ENCODE results near the gene H1-8.

Gene H1-8

DNA sequence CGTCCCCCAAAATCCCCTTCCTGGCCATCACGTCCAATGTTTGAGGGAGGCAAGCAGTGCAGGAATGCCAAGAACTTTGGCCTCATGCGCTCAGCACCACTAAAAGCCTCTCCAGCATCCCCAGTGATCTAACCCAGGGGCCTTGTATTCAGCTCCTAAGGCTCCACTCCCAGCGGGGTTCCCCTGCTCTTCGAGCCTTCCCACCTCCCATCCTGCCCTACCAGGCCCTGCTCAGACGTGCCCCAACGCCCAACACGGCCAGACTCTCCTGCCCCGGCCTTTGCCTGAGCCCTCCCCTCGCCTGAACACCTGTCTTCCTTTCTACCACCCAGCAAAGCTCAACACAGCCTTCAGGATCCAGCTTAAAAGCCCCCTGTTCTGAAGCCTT, 33.0 kb downstream of the H1-8 start:
- DNase-seq: no peak

DNA sequence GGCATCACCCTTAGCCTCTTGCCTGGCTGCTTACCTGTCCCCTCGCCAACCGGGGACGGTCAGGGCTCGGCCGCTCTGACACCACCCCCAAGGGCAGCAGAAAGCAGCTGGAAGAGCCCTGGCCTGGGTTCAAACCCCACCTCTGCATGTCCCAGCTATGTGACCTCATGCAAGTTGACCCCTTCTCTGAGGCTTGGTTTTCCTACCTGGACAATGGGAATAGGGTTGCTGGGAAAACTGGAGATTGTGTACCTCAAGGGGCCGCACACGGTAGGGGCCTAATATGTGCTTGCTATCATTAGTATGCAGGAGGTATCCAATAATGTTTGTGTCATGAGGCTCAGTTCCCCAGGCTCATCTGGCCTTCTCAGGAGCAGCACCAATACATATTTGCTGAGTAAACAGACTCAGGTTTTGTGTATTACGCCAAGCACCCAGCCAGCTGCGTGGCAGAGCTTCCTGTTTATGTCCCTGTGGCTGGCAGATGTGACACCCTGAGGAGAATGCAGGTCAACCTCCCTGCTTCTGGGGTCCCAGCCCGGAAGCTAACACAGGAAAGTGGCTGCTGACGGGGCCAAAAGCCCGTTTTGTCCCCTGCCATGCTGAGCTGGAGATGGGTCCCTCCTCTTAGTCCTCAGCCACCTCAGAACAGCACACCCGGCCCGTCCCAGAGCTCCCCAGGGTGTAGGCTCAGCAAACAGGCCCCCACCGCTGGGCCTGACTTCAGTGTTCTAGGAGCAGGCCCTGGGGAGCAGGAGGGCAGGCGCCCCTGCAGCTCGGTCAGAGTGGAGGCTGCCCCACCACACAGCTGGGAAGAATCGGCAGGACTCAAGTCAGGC, 33.8 kb downstream of the H1-8 start:
- no peak for DNase-seq

DNA sequence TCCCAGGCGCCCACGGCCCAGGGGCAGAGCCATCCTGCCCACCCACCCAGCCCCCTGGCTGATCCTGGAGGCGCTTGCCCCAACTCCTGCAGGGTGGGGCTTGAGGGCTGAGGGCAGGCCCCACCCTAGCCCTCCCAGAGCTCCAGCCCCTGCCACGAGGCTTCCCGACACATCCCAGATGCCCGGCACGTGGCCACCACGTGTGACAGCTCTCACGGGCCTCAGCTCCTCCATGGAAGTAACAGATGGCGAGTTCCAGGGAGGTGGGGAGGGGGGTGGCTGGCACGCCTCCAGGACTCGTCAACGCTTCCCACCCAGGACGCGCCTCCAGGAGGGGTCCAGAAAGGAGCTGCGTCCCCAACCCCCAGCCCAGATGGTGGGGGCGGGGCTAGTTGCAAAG, 34.4 kb downstream of the H1-8 start:
- peak; percentile 31 for DNase-seq

DNA sequence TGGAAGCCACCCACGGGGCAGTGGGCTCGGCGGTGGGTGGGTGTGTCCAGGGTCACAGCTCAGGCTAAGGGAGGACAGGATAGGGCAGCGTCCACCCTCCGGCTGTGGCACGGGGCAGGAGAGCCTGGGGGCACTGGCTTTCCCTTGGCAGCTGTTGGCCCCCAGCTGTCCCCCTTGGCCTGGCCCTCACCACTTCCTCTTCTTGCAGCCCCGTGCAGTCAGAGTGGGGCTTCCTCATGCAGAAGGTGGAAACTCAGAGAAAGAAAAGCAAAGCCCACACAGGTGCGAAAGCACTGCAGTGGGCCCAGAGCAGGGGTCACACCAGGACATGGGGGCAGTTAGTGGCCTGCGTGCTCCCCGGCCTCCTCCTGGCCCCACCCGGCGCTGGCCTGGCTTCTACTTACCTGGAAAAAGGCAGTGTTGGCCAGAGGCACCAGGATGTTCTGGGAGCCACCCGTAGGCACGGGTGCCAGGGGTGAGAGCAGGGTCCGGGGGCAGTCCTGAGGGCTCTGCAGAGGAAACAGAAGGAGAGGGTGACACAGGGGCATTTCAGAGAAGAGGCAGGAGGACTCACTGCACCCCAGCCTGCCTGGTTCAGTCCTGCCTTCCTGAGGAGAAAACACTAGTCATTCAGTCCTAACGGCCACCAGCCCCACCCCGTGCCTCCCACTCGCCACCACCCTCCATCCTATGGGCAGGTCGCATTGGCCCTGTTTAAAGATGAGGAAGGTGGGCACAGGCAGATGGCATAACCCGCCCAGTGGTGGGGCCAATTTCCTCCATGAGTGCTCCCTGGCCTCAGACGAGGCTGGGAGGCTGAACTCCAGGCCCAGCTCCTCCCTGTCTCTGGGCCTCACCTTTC, 35.2 kb downstream of the H1-8 start:
- DNase-seq: no peak

- DNase-seq: no peak
Observed at GRCh38 chr3:129579991-129580390, 37.0 kb downstream of the H1-8 start.

DNA sequence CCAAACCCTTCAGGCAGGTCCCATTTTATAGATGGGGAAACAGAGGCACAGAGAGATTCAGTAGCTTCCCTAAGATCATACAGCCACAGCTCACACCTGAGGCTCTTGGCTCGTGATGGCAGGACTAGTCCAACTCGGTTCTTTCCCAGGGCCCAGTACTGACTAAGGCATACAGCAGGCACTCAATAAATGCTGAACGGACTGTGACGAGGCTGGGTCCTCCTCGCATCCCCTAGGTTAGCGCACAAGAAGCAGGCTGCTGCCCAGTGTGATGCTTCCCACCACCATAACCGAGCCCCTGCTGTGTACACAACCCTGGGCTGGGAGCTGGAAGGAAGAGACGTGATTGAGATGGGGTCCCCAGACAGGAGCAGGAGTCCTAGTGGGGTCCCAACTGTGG, 38.6 kb downstream of the H1-8 start:
- DNase-seq: no peak

DNA sequence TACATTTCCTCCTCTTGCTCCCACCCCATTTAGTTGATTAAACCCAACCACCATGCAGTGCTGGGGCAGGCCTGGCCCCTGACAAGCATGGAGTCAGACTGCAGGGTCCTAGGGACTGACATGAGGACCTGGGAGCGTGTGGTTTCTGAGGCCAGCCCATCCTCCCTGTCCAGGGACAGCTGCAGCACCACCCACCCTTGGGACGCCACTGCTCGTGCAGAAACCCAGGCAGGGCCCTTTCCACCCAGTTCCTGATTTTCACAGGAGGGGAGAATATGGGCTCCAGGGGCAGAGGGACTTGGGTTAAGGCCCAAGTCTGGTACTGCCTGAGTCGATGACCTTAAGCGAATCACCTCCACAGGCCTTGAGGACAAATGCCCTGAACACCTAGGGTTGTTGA, 39.8 kb downstream of the H1-8 start:
- no peak for DNase-seq

DNA sequence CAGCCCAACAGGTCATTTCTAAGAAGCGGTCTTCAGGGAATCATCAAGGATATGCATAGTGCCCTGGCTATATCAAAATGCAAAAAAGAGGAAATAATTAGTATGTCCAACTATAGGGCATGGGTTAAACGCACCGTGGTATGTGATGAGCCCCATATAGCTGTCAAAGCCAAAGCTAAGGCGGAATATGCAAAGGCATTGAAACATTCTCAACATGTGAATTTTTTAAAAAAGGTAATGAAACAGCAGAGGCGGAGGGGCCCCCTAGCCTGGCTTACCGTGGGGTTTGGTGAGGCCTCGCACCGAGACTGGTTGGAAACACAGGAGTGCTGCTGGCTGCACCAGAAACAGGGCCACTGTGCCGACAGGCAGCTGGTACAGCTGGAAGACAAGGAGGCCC, 40.3 kb downstream of the H1-8 start:
- no peak for DNase-seq

GRCh38 chr3:129584631-129585030, 41.7 kb downstream of the H1-8 start:
- DNase-seq: no peak

- no peak for DNase-seq
Observed at GRCh38 chr3:129585949-129586657, 43.1 kb downstream of the H1-8 start.

- DNase-seq: peak; percentile 39
Observed at GRCh38 chr3:129586746-129587430, 43.9 kb downstream of the H1-8 start.

DNA sequence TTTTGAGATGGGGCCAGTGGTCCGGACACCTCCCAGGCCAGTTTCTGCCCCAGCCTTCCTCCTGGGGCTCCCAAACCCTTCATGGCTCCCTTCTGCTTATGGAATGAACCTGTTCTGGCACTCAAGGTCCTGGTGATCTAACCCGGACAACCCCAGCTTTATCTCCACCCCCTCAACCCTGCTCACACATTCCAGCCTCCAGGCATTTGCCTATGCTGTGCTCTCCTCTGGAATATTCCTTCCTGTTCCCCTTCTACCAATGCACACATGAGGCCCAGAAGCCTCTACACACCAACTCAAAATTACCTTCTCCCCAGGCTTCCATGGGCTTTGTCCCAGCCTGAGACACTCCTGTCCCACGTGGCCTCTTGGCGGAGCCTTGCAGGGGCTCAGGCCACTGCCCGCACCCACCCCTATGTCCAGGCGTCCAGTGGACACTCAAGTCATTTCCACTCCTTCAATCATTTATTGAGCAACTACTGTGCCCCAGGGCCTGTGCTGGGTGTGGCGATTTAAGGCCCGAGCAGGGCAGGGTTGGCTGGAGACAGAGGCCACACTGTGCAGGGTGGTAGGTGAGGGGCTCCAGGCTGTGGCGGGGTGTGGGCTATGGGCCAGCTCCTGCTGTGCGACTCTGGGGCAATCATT, 44.7 kb downstream of the H1-8 start:
- no peak for DNase-seq

DNA sequence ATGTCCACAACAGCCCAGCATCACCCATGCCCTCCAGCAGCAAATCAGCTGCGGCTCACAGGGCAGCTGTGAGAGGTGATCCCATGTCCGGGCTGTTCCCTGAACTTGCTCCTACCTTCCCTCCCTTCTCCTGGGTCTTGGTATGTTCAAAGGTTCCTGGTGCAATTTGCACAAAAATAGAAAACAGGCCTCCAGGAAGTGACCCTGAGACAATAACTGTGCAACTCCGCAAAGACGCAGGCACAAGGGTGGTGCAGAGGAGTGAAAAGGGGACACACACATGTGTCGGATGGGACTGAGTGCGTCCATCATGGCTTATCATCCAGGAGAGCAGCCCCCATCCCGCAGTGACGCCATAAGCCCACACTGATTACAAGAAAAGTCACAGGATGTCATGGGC, 47.2 kb downstream of the H1-8 start:
- DNase-seq: no peak

DNA sequence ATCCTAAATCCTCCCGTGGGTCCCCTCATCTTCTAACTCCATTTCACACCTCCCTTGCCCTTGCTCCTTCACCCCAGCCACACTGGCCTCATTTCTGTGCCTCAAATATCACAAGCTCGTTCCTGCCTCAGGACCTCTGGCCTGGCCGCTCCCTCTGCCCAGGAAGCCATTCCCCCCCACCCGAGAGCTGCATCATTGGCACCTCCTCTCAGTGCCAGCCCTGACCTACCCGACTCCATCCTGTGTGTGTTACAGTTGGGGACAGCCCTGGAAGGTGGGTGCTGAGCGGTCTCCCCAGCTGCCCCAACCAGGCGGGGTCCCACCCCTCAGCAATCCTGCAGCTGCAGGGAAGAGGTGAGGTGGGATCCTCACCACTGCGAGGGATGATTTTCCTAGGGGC, 49.0 kb downstream of the H1-8 start:
- DNase-seq: no peak

DNA sequence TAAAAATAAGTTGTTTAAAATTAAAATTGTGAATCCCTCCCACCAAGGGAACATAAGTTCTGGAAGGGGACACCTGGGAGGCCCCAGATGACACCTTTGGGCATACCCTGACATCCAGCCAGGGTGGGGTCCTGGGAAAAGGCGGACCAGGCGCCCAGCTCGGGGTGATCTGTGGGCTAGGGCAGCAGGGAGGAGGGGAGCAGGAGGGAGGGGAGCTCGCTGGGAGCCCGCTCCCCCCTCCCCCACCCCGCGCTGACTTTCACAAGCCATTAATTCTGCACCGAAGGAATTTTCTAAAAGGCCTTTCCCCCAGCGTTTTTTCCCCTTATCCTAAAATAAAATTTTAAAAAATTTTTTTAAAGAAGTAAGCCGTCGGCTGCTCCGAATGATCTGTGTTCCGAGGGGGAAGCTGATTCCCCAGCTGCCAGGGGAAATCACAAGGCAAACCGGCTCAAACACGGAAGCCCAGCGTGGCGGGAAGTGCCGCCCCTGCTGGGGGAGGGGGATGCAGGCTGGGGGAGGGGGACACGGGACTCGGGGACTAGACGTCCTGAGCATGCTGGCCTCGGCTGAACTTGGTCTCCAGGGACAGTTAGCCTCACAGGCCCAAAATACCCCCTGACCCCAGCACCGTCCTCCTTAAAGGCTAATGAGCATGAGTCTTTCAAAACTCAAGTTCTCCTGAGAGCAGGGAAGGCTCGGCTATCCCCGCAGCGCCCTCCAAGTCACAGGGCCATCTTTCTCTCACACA, 49.6 kb downstream of the H1-8 start:
- DNase-seq: peak; percentile 62

- no peak for DNase-seq
Observed at GRCh38 chr3:129593230-129593594, 50.2 kb downstream of the H1-8 start.

GRCh38 chr3:129593595-129594339, 50.8 kb downstream of the H1-8 start:
- DNase-seq: no peak

GRCh38 chr3:129594409-129594808, 51.4 kb downstream of the H1-8 start:
- DNase-seq: no peak

DNA sequence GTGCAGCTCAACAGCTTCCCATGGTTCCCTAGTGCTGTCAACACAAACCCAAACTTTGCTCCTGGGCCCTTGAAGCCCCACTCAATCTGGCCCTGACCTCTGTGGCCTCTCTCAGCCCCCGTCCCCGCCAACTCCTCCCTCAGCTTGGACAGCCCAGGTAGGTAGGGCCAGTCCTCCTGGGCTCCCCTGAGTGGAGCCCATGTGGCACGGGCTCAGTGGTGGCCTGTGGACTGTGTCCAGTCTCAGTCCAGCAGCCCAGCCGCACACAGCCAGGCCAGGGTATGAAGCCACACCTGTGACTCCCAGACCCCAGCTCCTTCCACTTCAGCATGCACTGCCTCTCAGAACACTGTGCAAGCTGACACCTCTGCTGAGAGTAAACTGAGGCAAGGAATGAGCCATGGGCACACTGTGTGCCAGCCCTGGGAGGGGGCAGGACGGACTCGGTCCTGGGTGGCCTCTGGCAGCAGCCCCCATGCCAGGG, 52.0 kb downstream of the H1-8 start:
- DNase-seq: no peak

GRCh38 chr3:129595544-129596193, 52.7 kb downstream of the H1-8 start:
- DNase-seq: no peak

Data from fibroblast of skin of right biceps (primary cell).